ENCODE measurements around the gene ELAVL2.

DNA sequence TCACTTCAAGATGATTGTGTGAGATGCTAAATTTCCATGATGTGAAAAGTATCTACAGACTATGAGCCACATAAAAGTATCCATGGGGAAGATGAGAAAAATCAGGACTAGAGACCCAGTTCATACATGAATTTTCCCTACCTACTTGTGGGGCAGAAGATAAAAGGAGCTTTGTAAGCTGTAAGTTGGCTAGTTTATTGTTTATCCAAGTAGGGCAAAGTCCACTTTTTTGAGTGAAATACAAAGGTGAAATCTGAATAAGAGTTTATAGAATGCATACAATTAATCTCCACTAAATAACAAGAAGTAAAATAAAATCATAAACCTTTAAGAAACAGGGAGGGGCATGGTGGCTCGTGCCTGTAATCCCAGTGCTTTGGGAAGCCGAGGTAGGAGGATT, 160.4 kb downstream of the ELAVL2 start:
- TF ChIP-seq, protein P1, sequence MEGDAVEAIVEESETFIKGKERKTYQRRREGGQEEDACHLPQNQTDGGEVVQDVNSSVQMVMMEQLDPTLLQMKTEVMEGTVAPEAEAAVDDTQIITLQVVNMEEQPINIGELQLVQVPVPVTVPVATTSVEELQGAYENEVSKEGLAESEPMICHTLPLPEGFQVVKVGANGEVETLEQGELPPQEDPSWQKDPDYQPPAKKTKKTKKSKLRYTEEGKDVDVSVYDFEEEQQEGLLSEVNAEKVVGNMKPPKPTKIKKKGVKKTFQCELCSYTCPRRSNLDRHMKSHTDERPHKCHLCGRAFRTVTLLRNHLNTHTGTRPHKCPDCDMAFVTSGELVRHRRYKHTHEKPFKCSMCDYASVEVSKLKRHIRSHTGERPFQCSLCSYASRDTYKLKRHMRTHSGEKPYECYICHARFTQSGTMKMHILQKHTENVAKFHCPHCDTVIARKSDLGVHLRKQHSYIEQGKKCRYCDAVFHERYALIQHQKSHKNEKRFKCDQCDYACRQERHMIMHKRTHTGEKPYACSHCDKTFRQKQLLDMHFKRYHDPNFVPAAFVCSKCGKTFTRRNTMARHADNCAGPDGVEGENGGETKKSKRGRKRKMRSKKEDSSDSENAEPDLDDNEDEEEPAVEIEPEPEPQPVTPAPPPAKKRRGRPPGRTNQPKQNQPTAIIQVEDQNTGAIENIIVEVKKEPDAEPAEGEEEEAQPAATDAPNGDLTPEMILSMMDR (IDR thresholded peaks at IDR 0.05) = no peak
- TF ChIP-seq POLR2A (IDR thresholded peaks at IDR 0.05) = no peak
